B cell (primary cell): ENCODE measurements around the gene TTC6.

Source experiments
- EZH2 ChIP-seq: IDR thresholded peaks from 2 replicates; pipeline ENCODE4 v1.6.1; 2012; ENCODE audit warnings: borderline replicate concordance, low read depth, mild to moderate bottlenecking, moderate library complexity, low read length; ENCODE audit not compliant: insufficient read depth, poor library complexity, severe bottlenecking
- TF ChIP-seq, protein P1 (sequence below): fragments of 200-600 bp; IDR thresholded peaks from one replicate; pipeline ENCODE4 v1.8.0; 2022; ENCODE audit warnings: antibody characterized with exemption, mild to moderate bottlenecking

DNA sequence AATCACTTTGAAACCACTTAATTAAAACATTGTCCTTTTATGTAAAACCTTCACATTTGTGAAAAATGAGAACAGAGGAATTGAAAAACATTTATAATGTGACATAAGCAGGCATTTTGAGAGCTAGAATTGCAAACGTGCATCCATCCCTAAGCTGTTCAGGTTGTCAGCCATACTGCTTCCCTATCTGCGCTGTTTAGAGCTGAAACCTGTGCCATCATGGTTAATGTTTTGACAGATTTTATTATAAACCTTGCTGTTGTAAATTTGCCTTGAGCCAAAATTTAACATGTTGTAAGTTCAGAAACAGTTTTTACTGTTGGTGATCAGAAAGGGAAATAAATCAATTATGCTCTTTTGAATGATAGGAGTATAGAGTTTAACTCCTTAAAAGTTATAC is 32.2 kb upstream of the TTC6 start:
- TF ChIP-seq, protein P1, sequence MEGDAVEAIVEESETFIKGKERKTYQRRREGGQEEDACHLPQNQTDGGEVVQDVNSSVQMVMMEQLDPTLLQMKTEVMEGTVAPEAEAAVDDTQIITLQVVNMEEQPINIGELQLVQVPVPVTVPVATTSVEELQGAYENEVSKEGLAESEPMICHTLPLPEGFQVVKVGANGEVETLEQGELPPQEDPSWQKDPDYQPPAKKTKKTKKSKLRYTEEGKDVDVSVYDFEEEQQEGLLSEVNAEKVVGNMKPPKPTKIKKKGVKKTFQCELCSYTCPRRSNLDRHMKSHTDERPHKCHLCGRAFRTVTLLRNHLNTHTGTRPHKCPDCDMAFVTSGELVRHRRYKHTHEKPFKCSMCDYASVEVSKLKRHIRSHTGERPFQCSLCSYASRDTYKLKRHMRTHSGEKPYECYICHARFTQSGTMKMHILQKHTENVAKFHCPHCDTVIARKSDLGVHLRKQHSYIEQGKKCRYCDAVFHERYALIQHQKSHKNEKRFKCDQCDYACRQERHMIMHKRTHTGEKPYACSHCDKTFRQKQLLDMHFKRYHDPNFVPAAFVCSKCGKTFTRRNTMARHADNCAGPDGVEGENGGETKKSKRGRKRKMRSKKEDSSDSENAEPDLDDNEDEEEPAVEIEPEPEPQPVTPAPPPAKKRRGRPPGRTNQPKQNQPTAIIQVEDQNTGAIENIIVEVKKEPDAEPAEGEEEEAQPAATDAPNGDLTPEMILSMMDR, result no peak
- TF ChIP-seq EZH2, result no peak
